ENCODE measurements around the gene FGF14. TPM values are rescaled to one million over a fixed set of nuclear protein-coding genes. Genes with fewer than 3 reads are reported as not detected.

Gene FGF14
- total RNA-seq, 4 donors from 2014 or later = 0.36 to 1.9 (median 0.45) TPM

GRCh38 chr13:102177431-102177830 is 224.4 kb downstream of the FGF14 start:
- H3K4me3 ChIP-seq (ENCODE audit: low read depth, poor library complexity, severe bottlenecking) = no peak overlapping the region
- DNase-seq (ENCODE audit: low spot score in 2 of 2) = no peak
- TF ChIP-seq POLR2A (IDR thresholded peaks at IDR 0.05) (no peak), CTCF (IDR thresholded peaks at IDR 0.05) (no peak)
- intact Hi-C loops (cut with DNase I; ENCODE audit: low total_unique reads) = no loop called here

GRCh38 chr13:102176846-102177245 is 225.0 kb downstream of the FGF14 start:
- intact Hi-C loops (cut with DNase I; ENCODE audit: low total_unique reads) = no loop called here
- DNase-seq (ENCODE audit: low spot score in 2 of 2) = no peak
- TF ChIP-seq POLR2A (IDR thresholded peaks at IDR 0.05) (no peak), CTCF (IDR thresholded peaks at IDR 0.05) (no peak)
- H3K4me3 ChIP-seq (ENCODE audit: low read depth, poor library complexity, severe bottlenecking) = no peak overlapping the region
- 51 to 52% methylated on average over 4 of the region's 4 CpGs for WGBS, 2 donors

GRCh38 chr13:102172406-102172805 is 229.4 kb downstream of the FGF14 start:
- no peak for TF ChIP-seq POLR2A (IDR thresholded peaks at IDR 0.05)
- H3K4me3 ChIP-seq (ENCODE audit: low read depth, poor library complexity, severe bottlenecking) = no peak overlapping the region
- intact Hi-C loops (cut with DNase I; ENCODE audit: low total_unique reads) = no loop called here
- no peak for DNase-seq (ENCODE audit: low spot score in 2 of 2)
- 78 to 81% methylated on average over 1 of the region's 1 CpG for WGBS, 2 donors

GRCh38 chr13:102170305-102170704 is 231.5 kb downstream of the FGF14 start:
- no peak for DNase-seq (ENCODE audit: low spot score in 2 of 2)
- H3K4me3 ChIP-seq (ENCODE audit: low read depth, poor library complexity, severe bottlenecking) = no peak overlapping the region
- TF ChIP-seq POLR2A (IDR thresholded peaks at IDR 0.05) (no peak), CTCF (IDR thresholded peaks at IDR 0.05) (no peak)
- intact Hi-C loops (cut with DNase I; ENCODE audit: low total_unique reads) = no loop called here
- WGBS, 2 donors = 77 to 78% methylated on average over 6 of the region's 6 CpGs

GRCh38 chr13:102169471-102170015 is 232.3 kb downstream of the FGF14 start:
- H3K4me3 ChIP-seq (ENCODE audit: low read depth, poor library complexity, severe bottlenecking) = no peak overlapping the region
- WGBS, 2 donors = 62 to 69% methylated on average over 2 of the region's 2 CpGs
- TF ChIP-seq POLR2A (IDR thresholded peaks at IDR 0.05) = no peak
- TF ChIP-seq CTCF (IDR thresholded peaks at IDR 0.05) = no peak
- DNase-seq (ENCODE audit: low spot score in 2 of 2) = no peak
- intact Hi-C loops (cut with DNase I; ENCODE audit: low total_unique reads) = no loop called here

GRCh38 chr13:102152790-102153189 is 249.1 kb downstream of the FGF14 start:
- 62 to 86% methylated on average over 5 of the region's 5 CpGs for WGBS, 2 donors
- no peak overlapping the region for H3K4me3 ChIP-seq (ENCODE audit: low read depth, poor library complexity, severe bottlenecking)
- no peak for DNase-seq (ENCODE audit: low spot score in 2 of 2)
- intact Hi-C loops (cut with DNase I; ENCODE audit: low total_unique reads) = no loop called here
- TF ChIP-seq POLR2A (IDR thresholded peaks at IDR 0.05) (no peak), CTCF (IDR thresholded peaks at IDR 0.05) (no peak)

Data from lower leg skin (tissue), 4 donors.